IMR-90 (cell line): Measurements from ENCODE around the gene TRIM74. TPM values are rescaled to one million over a fixed set of nuclear protein-coding genes. Genes with fewer than 3 reads are reported as not detected.
"Not testable (repeated sequence)": the region's sequence is repeated elsewhere in the genome, so short reads cannot be mapped to it uniquely, and the experiment has no call there.

Experiments
- ATAC-seq: fragments of 200-7000 bp; cut with Tn5 transposase; 2 replicates; pipeline ENCODE4 v1.9.1; 2020; ENCODE audit warnings: low read depth, mild to moderate bottlenecking, moderate library complexity
- BruUV-seq: library from RNA; stranded (reverse); fragments of 400-500 nt; replicated peaks from 2 replicates; lab custom pipeline; 2021; lab: Mats Ljungman, UMichigan
- CTCF ChIA-PET: fragments of 300-600 bp; formaldehyde crosslinking; extraction: SDS; loops from one replicate; lab custom pipeline; 2021; ENCODE audit warnings: antibody characterized with exemption; lab: Yijun Ruan, JAX
- POLR2A ChIA-PET: fragments of 300-600 bp; sonication (Branson Sonifier 250); formaldehyde crosslinking; loops from one replicate; lab custom pipeline; 2022; ENCODE audit warnings: antibody characterized with exemption; ENCODE audit not compliant: unreplicated experiment; lab: Charles Lee
- DNase-seq: peaks from one replicate; pipeline ENCODE4 v3.0.0; 2013
- H2AFZ ChIP-seq: replicated peaks from 2 replicates; pipeline ENCODE3; 2013; ENCODE audit warnings: low read length, mild to moderate bottlenecking; ENCODE audit not compliant: poor library complexity
- H2AK5ac ChIP-seq: 2 replicates; pipeline ENCODE4 v1.6.1; 2013; ENCODE audit warnings: low read depth, low read length, inconsistent platforms
- H2AK9ac ChIP-seq: replicated peaks from 2 replicates; pipeline ENCODE3; 2013; ENCODE audit warnings: mild to moderate bottlenecking, low read depth, low read length, moderate library complexity; ENCODE audit not compliant: poor library complexity
- H2BK120ac ChIP-seq: 2 replicates; pipeline ENCODE4 v1.6.1; 2013; ENCODE audit warnings: low read depth, low read length, inconsistent platforms
- H2BK15ac ChIP-seq: 3 replicates; pipeline ENCODE4 v1.6.1; 2013; ENCODE audit warnings: low read depth, low read length, inconsistent platforms
- H2BK20ac ChIP-seq: 2 replicates; pipeline ENCODE4 v1.6.1; 2013; ENCODE audit warnings: low read depth, mild to moderate bottlenecking, inconsistent platforms, low read length, moderate library complexity
- H2BK5ac ChIP-seq: 2 replicates; pipeline ENCODE4 v1.6.1; 2013; ENCODE audit warnings: mild to moderate bottlenecking, low read depth, low read length, inconsistent platforms; ENCODE audit not compliant: poor library complexity, severe bottlenecking
- H3K14ac ChIP-seq: replicated peaks from 2 replicates; pipeline ENCODE4 v1.6.1; 2013; ENCODE audit warnings: low read depth, low read length, inconsistent platforms
- H3K18ac ChIP-seq: 2 replicates; pipeline ENCODE4 v1.6.1; 2013; ENCODE audit warnings: low read depth, low read length, control low read depth
- H3K23ac ChIP-seq: 2 replicates; pipeline ENCODE4 v1.6.1; 2013; ENCODE audit warnings: low read depth, low read length, inconsistent platforms
- H3K27ac ChIP-seq: 2 replicates; pipeline ENCODE4 v1.5.1; 2013; ENCODE audit warnings: mild to moderate bottlenecking, control low read depth, low read length; ENCODE audit not compliant: insufficient read depth
- H3K27me3 ChIP-seq: 2 replicates; pipeline ENCODE4 v1.6.1; 2013; ENCODE audit warnings: low read length; ENCODE audit not compliant: control insufficient read depth, insufficient read depth
- H3K36me3 ChIP-seq: 2 replicates; pipeline ENCODE4 v1.6.1; 2013; ENCODE audit warnings: low read length, mixed read lengths; ENCODE audit not compliant: control insufficient read depth, insufficient read depth
- H3K4ac ChIP-seq: 2 replicates; pipeline ENCODE4 v1.6.1; 2013; ENCODE audit warnings: low read depth, low read length, inconsistent platforms
- H3K4me1 ChIP-seq: 2 replicates; pipeline ENCODE4 v1.6.1; 2013; ENCODE audit warnings: low read length, mixed read lengths; ENCODE audit not compliant: control insufficient read depth, insufficient read depth
- H3K4me2 ChIP-seq: 2 replicates; pipeline ENCODE4 v1.6.1; 2013; ENCODE audit warnings: low read depth, mild to moderate bottlenecking, control low read depth, low read length, moderate library complexity
- H3K4me3 ChIP-seq: 2 replicates; pipeline ENCODE4 v1.5.1; 2013; ENCODE audit warnings: low read depth, mild to moderate bottlenecking, control low read depth, low read length, moderate library complexity; ENCODE audit not compliant: insufficient read depth
- H3K56ac ChIP-seq: 2 replicates; pipeline ENCODE4 v1.6.1; 2013; ENCODE audit warnings: low read length, inconsistent platforms; ENCODE audit not compliant: insufficient read depth; ENCODE audit errors: extremely low read depth
- H3K79me1 ChIP-seq, 2 experiments: 2 replicates each; pipeline ENCODE4 v1.6.1; 2013; ENCODE audit warnings: low read length in 2 of 2, inconsistent platforms in 1 of 2, low read depth in 1 of 2
- H3K9ac ChIP-seq: 2 replicates; pipeline ENCODE4 v1.6.1; 2013; ENCODE audit warnings: low read depth, low read length, control low read depth
- H3K9me1 ChIP-seq: 2 replicates; pipeline ENCODE4 v1.6.1; 2013; ENCODE audit warnings: low read length, inconsistent platforms; ENCODE audit not compliant: insufficient read depth
- H3K9me3 ChIP-seq: 2 replicates; pipeline ENCODE4 v1.6.1; 2013; ENCODE audit warnings: low read length; ENCODE audit not compliant: control insufficient read depth, insufficient read depth
- H4K20me1 ChIP-seq: 2 replicates; pipeline ENCODE4 v1.6.1; 2013; ENCODE audit warnings: low read length, inconsistent platforms; ENCODE audit not compliant: insufficient read depth
- H4K5ac ChIP-seq: 2 replicates; pipeline ENCODE4 v1.6.1; 2013; ENCODE audit warnings: mild to moderate bottlenecking, low read depth, low read length, control low read depth
- H4K8ac ChIP-seq, 2 experiments: 2 replicates each; pipeline ENCODE4 v1.6.1; 2013; ENCODE audit warnings: low read depth in 2 of 2, low read length in 2 of 2, control low read depth in 1 of 2, inconsistent platforms in 1 of 2
- H4K91ac ChIP-seq: 2 replicates; pipeline ENCODE4 v1.6.1; 2013; ENCODE audit warnings: low read depth, low read length, inconsistent platforms; ENCODE audit not compliant: insufficient read depth
- WGBS, 2 experiments: methylation state at CpG; one replicate each; pipeline versions ENCODE4 v1.1.5 to v1.1.7; 2013; ENCODE audit warnings: missing lambda C conversion rate in 2 of 2; ENCODE audit not compliant: insufficient read length in 1 of 2; ENCODE audit errors: extremely low coverage in 2 of 2; 5-methylcytosine and 5-hydroxymethylcytosine counted together
- dilution Hi-C: fragments of 300-500 bp; cut with HindIII; formaldehyde crosslinking; loops from one replicate; pipeline ENCODE4 v1.14.3; 2018; ENCODE audit warnings: low sequenced_read_pairs; ENCODE audit not compliant: unreplicated experiment
- in situ Hi-C: fragments of 300-500 bp; cut with MboI; formaldehyde crosslinking; loops from 3 replicates; pipeline ENCODE4 v1.14.3; 2019; ENCODE audit warnings: low sequenced_read_pairs, inconsistent platforms, mixed read lengths
- intact Hi-C: fragments of 100-400 bp; cut with micrococcal nuclease; formaldehyde crosslinking; loops from 2 replicates; pipeline ENCODE4 v1.10.0; 2022
- polyA plus RNA-seq, 3 experiments: library from polyadenylated mRNA; depleted of rRNA; stranded (reverse); fragments of >200 nt; gene quantifications; 2 replicates each; pipeline ENCODE4 v1.2.3, GENCODE V29; 2012; ENCODE audit warnings: low replicate concordance in 1 of 3
- total RNA-seq: library from RNA; depleted of rRNA; stranded (reverse); fragments of >200 nt; gene quantifications from 2 replicates; pipeline ENCODE4 v1.2.3, GENCODE V29; 2012

The TRIM74 gene
- total and polyA plus RNA-seq, 2 of the 4 experiments (the other 2 are of a cell fraction) = 0.17 TPM; not detected in 1

- ATAC-seq, H3K4me3 ChIP-seq, BruUV-seq, H4K20me1 ChIP-seq, CTCF ChIA-PET, DNase-seq, in situ Hi-C loops, H4K91ac ChIP-seq, H2BK5ac ChIP-seq, H2BK20ac ChIP-seq, H3K27ac ChIP-seq, H2AK9ac ChIP-seq, H3K18ac ChIP-seq, H3K27me3 ChIP-seq, H3K56ac ChIP-seq, H3K9me1 ChIP-seq, H4K8ac ChIP-seq, H3K79me1 ChIP-seq, H2AFZ ChIP-seq, intact Hi-C loops, H3K9ac ChIP-seq, H3K4me1 ChIP-seq, POLR2A ChIA-PET, H2BK120ac ChIP-seq, H3K14ac ChIP-seq, H3K4me2 ChIP-seq, H3K9me3 ChIP-seq, H3K4ac ChIP-seq, H2AK5ac ChIP-seq, dilution Hi-C loops, H2BK15ac ChIP-seq, H4K5ac ChIP-seq, H3K23ac ChIP-seq: not testable (repeated sequence)
- peaks cover 24% of the 10 kb centered on the region for H3K36me3 ChIP-seq
- no CpG with 5 or more reads among the region's 20 CpGs for WGBS, 2 experiments
These were observed 27.1 kb downstream of the TRIM74 start for GRCh38 chr7:72942022-72942705.

DNA sequence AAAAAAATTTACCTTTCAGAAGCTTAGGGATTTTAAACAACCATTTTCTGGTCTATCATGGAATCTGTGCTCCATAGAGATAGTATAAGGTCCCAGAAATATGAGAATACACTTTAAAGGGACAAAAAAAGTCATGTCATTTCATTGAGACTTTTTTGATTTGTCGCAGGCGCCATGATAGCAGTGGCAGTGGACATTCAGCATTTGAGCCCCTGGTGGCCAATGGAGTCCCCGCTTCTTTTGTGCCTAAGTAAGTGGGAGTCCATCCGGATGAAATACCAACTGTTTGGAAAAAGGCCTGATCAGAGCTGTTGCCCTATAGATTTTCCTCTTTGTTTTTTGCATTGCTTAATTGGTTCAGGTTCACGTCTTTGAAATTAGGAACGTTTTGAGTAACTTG is 41.0 kb downstream of the TRIM74 start:
- H2AFZ ChIP-seq, H3K4me3 ChIP-seq, H2BK15ac ChIP-seq, in situ Hi-C loops, H2AK9ac ChIP-seq, H3K18ac ChIP-seq, H2AK5ac ChIP-seq, ATAC-seq, POLR2A ChIA-PET, H2BK120ac ChIP-seq, H3K9me3 ChIP-seq, H3K9ac ChIP-seq, H4K91ac ChIP-seq, DNase-seq, BruUV-seq, H3K4me2 ChIP-seq, H3K9me1 ChIP-seq, H3K23ac ChIP-seq, H3K27ac ChIP-seq, dilution Hi-C loops, H4K8ac ChIP-seq, H4K5ac ChIP-seq, H2BK5ac ChIP-seq, H3K14ac ChIP-seq, intact Hi-C loops, H3K27me3 ChIP-seq, CTCF ChIA-PET, H2BK20ac ChIP-seq, H3K56ac ChIP-seq, H3K4me1 ChIP-seq, H3K4ac ChIP-seq: not testable (repeated sequence)
- peaks cover 31% of the 10 kb centered on the region for H3K36me3 ChIP-seq
- 93% methylated on average over 3 of the region's 6 CpGs; no CpG with 5 or more reads in 1 of the 2 experiments for WGBS, 2 experiments
- peaks cover 26 to 39% of the 10 kb centered on the region in 2 experiments for H3K79me1 ChIP-seq
- peaks cover 12% of the 10 kb centered on the region; the same call in 1 of the 2 replicates for H4K20me1 ChIP-seq
